HG02938 (cell line): ENCODE measurements around the gene NOL4.
"Not testable (repeated sequence)": the region's sequence is repeated elsewhere in the genome, so short reads cannot be mapped to it uniquely, and the experiment has no call there.

ENCODE experiments used
- ATAC-seq: cut with Tn5 transposase; IDR thresholded peaks from one replicate; pipeline ENCODE4 v1.9.1; 2021; ENCODE audit warnings: mild to moderate bottlenecking, moderate library complexity; ENCODE audit not compliant: unreplicated experiment

Gene NOL4

GRCh38 chr18:34224423-34225217 lies at the start of gene NOL4:
Gene NOL4 (minus strand): TSS chr18:34224913. CDS start chr18:34223253, 1,660 bp downstream.
- no peak for ATAC-seq

- ATAC-seq: not testable (repeated sequence)
Measured at GRCh38 chr18:34266029-34266428, 41.3 kb upstream of the NOL4 start.

GRCh38 chr18:34261865-34262780 lies 37.4 kb upstream of the NOL4 start:
- ATAC-seq: peak; percentile 90

- no peak for ATAC-seq
Measured at GRCh38 chr18:34258176-34258575, 33.5 kb upstream of the NOL4 start.

- ATAC-seq: no peak
Measured at GRCh38 chr18:34251919-34252318, 27.2 kb upstream of the NOL4 start.

GRCh38 chr18:34248727-34249126 lies 24.0 kb upstream of the NOL4 start:
- no peak for ATAC-seq

GRCh38 chr18:34242739-34243138 lies 18.0 kb upstream of the NOL4 start:
- no peak for ATAC-seq

- not testable (repeated sequence) for ATAC-seq
Measured at GRCh38 chr18:34233781-34234388, 9.2 kb upstream of the NOL4 start.

- ATAC-seq: no peak
Measured at GRCh38 chr18:34225218-34225553, 473 bp upstream of the NOL4 start.

GRCh38 chr18:34223893-34224422 lies 755 bp downstream of the NOL4 start:
- ATAC-seq: no peak

GRCh38 chr18:34223164-34223892 lies 1.4 kb downstream of the NOL4 start:
- no peak for ATAC-seq

- no peak for ATAC-seq
Measured at GRCh38 chr18:34222307-34223163, 2.2 kb downstream of the NOL4 start.

GRCh38 chr18:34221971-34222306 lies 2.8 kb downstream of the NOL4 start:
- no peak for ATAC-seq

GRCh38 chr18:34220081-34220815 lies 4.5 kb downstream of the NOL4 start:
- no peak for ATAC-seq

GRCh38 chr18:34219651-34220050 lies 5.1 kb downstream of the NOL4 start:
- no peak for ATAC-seq

GRCh38 chr18:34212511-34212910 lies 12.2 kb downstream of the NOL4 start:
- no peak for ATAC-seq

- ATAC-seq: no peak
Measured at GRCh38 chr18:34207344-34207851, 17.3 kb downstream of the NOL4 start.

- ATAC-seq: no peak
Measured at GRCh38 chr18:34203866-34204265, 20.8 kb downstream of the NOL4 start.

GRCh38 chr18:34196256-34196655 lies 28.5 kb downstream of the NOL4 start:
- no peak for ATAC-seq
